A549 (cell line): Measurements from ENCODE around the gene RERE. TPM values are rescaled to one million over a fixed set of nuclear protein-coding genes. Genes with fewer than 3 reads are reported as not detected.
A peak's percentile ranks its signal among the peaks of the same experiment; 100 is the strongest.
"Not testable (repeated sequence)": the region's sequence is repeated elsewhere in the genome, so short reads cannot be mapped to it uniquely, and the experiment has no call there.

Source experiments
- ATAC-seq, 2 experiments: fragments of 200-7000 bp in 1 of 2; fragments of >200 bp in 1 of 2; cut with Nextera tagmentation in 1 of 2; cut with Tn5 transposase in 1 of 2; 3 replicates each; pipeline versions ENCODE4 v1.8.0 to v1.9.1; 2018 to 2020; ENCODE audit warnings: mild to moderate bottlenecking in 1 of 2, moderate library complexity in 1 of 2
- CTCF ChIA-PET: fragments of 300-600 bp; sonication (Branson Sonifier 250); formaldehyde crosslinking; extraction: SDS; loops from one replicate; lab custom pipeline; 2021; ENCODE audit warnings: antibody characterized with exemption, inconsistent platforms; lab: Yijun Ruan, JAX
- POLR2A ChIA-PET: fragments of 350-600 bp; formaldehyde crosslinking; extraction: SDS; loops from one replicate; lab custom pipeline; 2021; ENCODE audit warnings: antibody characterized with exemption, inconsistent platforms; lab: Yijun Ruan, JAX
- DNase-seq, 2 experiments: peaks; one replicate each; pipeline versions ENCODE4 v3.0.0 to v3.0.0-alpha.2; 2011 to 2016; ENCODE audit warnings: low read depth in 1 of 2, low spot score in 1 of 2
- FAIRE-seq: peaks from 2 replicates; lab custom pipeline; 2011; peaks lifted over from hg19 to GRCh38; lab: Jason Lieb, UNC
- H3K27ac ChIP-seq, 2 experiments: fragments of >200 bp; sonication (Bioruptor Twin); formaldehyde crosslinking; 3 replicates each; pipeline ENCODE4 v1.5.1; 2016 to 2017
- H3K4me1 ChIP-seq: fragments of >200 bp; sonication (Bioruptor Twin); formaldehyde crosslinking; 3 replicates; pipeline ENCODE4 v1.6.1; 2016
- H3K4me2 ChIP-seq: fragments of >200 bp; sonication (Bioruptor Twin); formaldehyde crosslinking; 3 replicates; pipeline ENCODE4 v1.6.1; 2016
- H3K4me3 ChIP-seq: fragments of >200 bp; sonication (Bioruptor Twin); formaldehyde crosslinking; 3 replicates; pipeline ENCODE4 v1.5.1; 2016
- H3K9me3 ChIP-seq: fragments of >200 bp; sonication (Bioruptor Twin); formaldehyde crosslinking; 3 replicates; pipeline ENCODE4 v1.6.1; 2016
- CBX8 ChIP-seq: fragments of 200-600 bp; sonication (generic); IDR thresholded peaks from 2 replicates; pipeline ENCODE4 v1.6.1; 2016
- CHD4 ChIP-seq: fragments of 200-600 bp; sonication (generic); IDR thresholded peaks from 2 replicates; pipeline ENCODE4 v1.6.1; 2016; ENCODE audit warnings: antibody characterized with exemption, mild to moderate bottlenecking, borderline replicate concordance
- E2F6 ChIP-seq: IDR thresholded peaks from 2 replicates; pipeline ENCODE4 v1.6.1; 2012; ENCODE audit warnings: low read depth, borderline replicate concordance
- EP300 ChIP-seq, 2 experiments: fragments of >200 bp; sonication (Bioruptor Twin); formaldehyde crosslinking; IDR thresholded peaks; 2 replicates in 1 of 2; 3 replicates in 1 of 2; pipeline ENCODE4 v1.6.1; 2016 to 2017
- FOSL2 ChIP-seq, 2 experiments: fragments of 450-650 bp in 1 of 2; fragments of >200 bp in 1 of 2; sonication (Bioruptor Twin) in 1 of 2; formaldehyde crosslinking; IDR thresholded peaks; 2 replicates each; pipeline versions ENCODE4 v1.5.0 to v1.6.1; 2016 to 2020; ENCODE audit warnings: mild to moderate bottlenecking in 1 of 2, moderate library complexity in 1 of 2
- HDAC2 ChIP-seq: fragments of 200-600 bp; sonication (generic); IDR thresholded peaks from 2 replicates; pipeline ENCODE4 v1.6.1; 2016
- HOXA7 ChIP-seq: fragments of 250-450 bp; sonication (Bioruptor Pico); IDR thresholded peaks from 2 replicates; pipeline ENCODE4 v1.5.0; 2020; ENCODE audit warnings: mild to moderate bottlenecking, moderate library complexity
- KDM1A ChIP-seq: fragments of 200-600 bp; sonication (generic); IDR thresholded peaks from 2 replicates; pipeline ENCODE4 v1.6.1; 2016; ENCODE audit warnings: low read depth, mild to moderate bottlenecking
- MAZ ChIP-seq: fragments of 150-350 bp; IDR thresholded peaks from 2 replicates; pipeline ENCODE4 v1.6.1; 2014; ENCODE audit warnings: antibody characterized with exemption, low read depth, low read length, borderline replicate concordance
- NFE2L2 ChIP-seq: fragments of 150-350 bp; conservative IDR thresholded peaks from 2 replicates; pipeline ENCODE4 v1.6.1; 2014; ENCODE audit warnings: low read length
- POLR2AphosphoS2 ChIP-seq: conservative IDR thresholded peaks from 2 replicates; pipeline ENCODE4 v1.6.1; 2012; ENCODE audit warnings: low read length, improper control_type of control experiment, inconsistent platforms
- RAD21 ChIP-seq, 2 experiments: fragments of >200 bp in 1 of 2; sonication (Bioruptor Twin) in 1 of 2; formaldehyde crosslinking in 1 of 2; IDR thresholded peaks in 1 of 2; conservative IDR thresholded peaks in 1 of 2; 2 replicates in 1 of 2; 3 replicates in 1 of 2; pipeline ENCODE4 v1.6.1; 2012 to 2018; ENCODE audit warnings: inconsistent platforms in 1 of 2
- RARB ChIP-seq: fragments of 250-450 bp; sonication (Bioruptor Pico); IDR thresholded peaks from 2 replicates; pipeline ENCODE4 v1.8.0; 2021; ENCODE audit warnings: mild to moderate bottlenecking, moderate library complexity
- SMC3 ChIP-seq: fragments of >200 bp; sonication (Bioruptor Twin); formaldehyde crosslinking; IDR thresholded peaks from 3 replicates; pipeline ENCODE4 v1.6.1; 2018; ENCODE audit warnings: inconsistent platforms
- TFCP2L1 ChIP-seq: fragments of 250-450 bp; sonication (Bioruptor Pico); IDR thresholded peaks from 2 replicates; pipeline ENCODE4 v1.5.0; 2021; ENCODE audit warnings: mild to moderate bottlenecking
- TP53 ChIP-seq: fragments of 250-450 bp; sonication (Bioruptor Pico); IDR thresholded peaks from 2 replicates; pipeline ENCODE4 v1.5.0; 2021; ENCODE audit warnings: mild to moderate bottlenecking, moderate library complexity
- USF2 ChIP-seq: fragments of 450-650 bp; IDR thresholded peaks from 2 replicates; pipeline ENCODE4 v1.6.1; 2014; ENCODE audit warnings: antibody characterized with exemption
- WGBS: methylation state at CpG from one replicate; pipeline ENCODE4 v1.1.6; 2017; ENCODE audit errors: missing lambda C conversion rate; 5-methylcytosine and 5-hydroxymethylcytosine counted together
- polyA plus RNA-seq, 4 experiments: library from polyadenylated mRNA; depleted of rRNA in 3 of 4; stranded (reverse); fragments of >200 nt; fragmentation: RNase III in 1 of 4; extraction: RNeasy Plus Mini Kit Qiagen cat#74134 plus additional on column Dnase treatment in 1 of 4; gene quantifications; 2 replicates in 3 of 4; 3 replicates in 1 of 4; pipeline ENCODE4 v1.2.3, GENCODE V29; 2011 to 2017
- TF ChIP-seq, protein P1 (sequence below): fragments of >200 bp; sonication (Bioruptor Twin); formaldehyde crosslinking; IDR thresholded peaks from 3 replicates; pipeline ENCODE4 v1.6.1; 2016
- TF ChIP-seq, protein P2 (sequence below): fragments of 250-450 bp; sonication (Bioruptor Pico); IDR thresholded peaks from 2 replicates; pipeline ENCODE4 v1.5.0; 2020; ENCODE audit warnings: low read depth, mild to moderate bottlenecking, moderate library complexity
- TF ChIP-seq, protein P3 (sequence below): IDR thresholded peaks from 2 replicates; pipeline ENCODE4 v1.6.1; 2012

The RERE gene
- polyA plus RNA-seq, 2 of the 4 experiments (the other 2 are of a cell fraction) = 12.6 to 28.6 TPM

GRCh38 chr1:8831340-8831739, 13.9 kb upstream of the RERE start:
- ChIA-PET POLR2A (no interaction called here), CTCF (interaction anchor here (0.7 to 2.5 kb wide), 2 partner anchors 18 to 54 kb away, joined by 3 to 11 read pairs; no protein-coding TSS in a partner anchor)
- DNase-seq (no peak), FAIRE-seq (no peak), ATAC-seq (peak in 1 of 2 experiments; percentile 55; a peak in 2 of 6 replicates)
- no peaks in the 10 kb centered on the region for H3K4me1 ChIP-seq
- TF ChIP-seq USF2 (no peak), NFE2L2 (no peak), HDAC2 (no peak), FOSL2 (IDR thresholded peaks at IDR 0.05) (no peak), FOSL2 (CRISPR knock-in tag; IDR thresholded peaks at IDR 0.05) (no peak), POLR2AphosphoS2 (no peak), TP53 (CRISPR knock-in tag) (no peak), MAZ (no peak)
- TF ChIP-seq, protein P1, sequence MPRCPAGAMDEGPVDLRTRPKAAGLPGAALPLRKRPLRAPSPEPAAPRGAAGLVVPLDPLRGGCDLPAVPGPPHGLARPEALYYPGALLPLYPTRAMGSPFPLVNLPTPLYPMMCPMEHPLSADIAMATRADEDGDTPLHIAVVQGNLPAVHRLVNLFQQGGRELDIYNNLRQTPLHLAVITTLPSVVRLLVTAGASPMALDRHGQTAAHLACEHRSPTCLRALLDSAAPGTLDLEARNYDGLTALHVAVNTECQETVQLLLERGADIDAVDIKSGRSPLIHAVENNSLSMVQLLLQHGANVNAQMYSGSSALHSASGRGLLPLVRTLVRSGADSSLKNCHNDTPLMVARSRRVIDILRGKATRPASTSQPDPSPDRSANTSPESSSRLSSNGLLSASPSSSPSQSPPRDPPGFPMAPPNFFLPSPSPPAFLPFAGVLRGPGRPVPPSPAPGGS = no peak
- TF ChIP-seq, protein P2, sequence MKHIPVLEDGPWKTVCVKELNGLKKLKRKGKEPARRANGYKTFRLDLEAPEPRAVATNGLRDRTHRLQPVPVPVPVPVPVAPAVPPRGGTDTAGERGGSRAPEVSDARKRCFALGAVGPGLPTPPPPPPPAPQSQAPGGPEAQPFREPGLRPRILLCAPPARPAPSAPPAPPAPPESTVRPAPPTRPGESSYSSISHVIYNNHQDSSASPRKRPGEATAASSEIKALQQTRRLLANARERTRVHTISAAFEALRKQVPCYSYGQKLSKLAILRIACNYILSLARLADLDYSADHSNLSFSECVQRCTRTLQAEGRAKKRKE = no peak
- H3K27ac ChIP-seq = no peak overlapping the region
- H3K4me2 ChIP-seq = no peak overlapping the region
- no peak overlapping the region for H3K4me3 ChIP-seq
- H3K9me3 ChIP-seq = no peaks in the 10 kb centered on the region
- WGBS = 75% methylated on average over 4 of the region's 4 CpGs

- H3K4me1 ChIP-seq, H3K4me3 ChIP-seq, DNase-seq, POLR2A ChIA-PET, H3K27ac ChIP-seq, H3K4me2 ChIP-seq, ATAC-seq, FAIRE-seq, H3K9me3 ChIP-seq: not testable (repeated sequence)
- CTCF ChIA-PET = interaction anchor here (0.7 to 2.5 kb wide), 2 partner anchors 19 to 55 kb away, joined by 3 to 11 read pairs; no protein-coding TSS in a partner anchor
- WGBS = 93% methylated on average over 10 of the region's 10 CpGs
Observed at GRCh38 chr1:8830732-8831131, 13.3 kb upstream of the RERE start.

- no peak for DNase-seq
- WGBS = 85% methylated on average over 9 of the region's 10 CpGs
Observed at GRCh38 chr1:8825985-8826481, 8.6 kb upstream of the RERE start.

More at GRCh38 chr1:8825985-8826481, 8.6 kb upstream of the RERE start:
- no peak for TF ChIP-seq SMC3
- TF ChIP-seq, protein P1 = no peak
- no peak for TF ChIP-seq TFCP2L1 (CRISPR knock-in tag)
- no peak for TF ChIP-seq CHD4
- no peak for TF ChIP-seq CBX8
- no peak for TF ChIP-seq E2F6
- no peak for TF ChIP-seq RAD21 (conservative IDR thresholded peaks at IDR 0.05 in 1 of 2, IDR thresholded peaks at IDR 0.05 in 1 of 2)
- TF ChIP-seq, protein P3, sequence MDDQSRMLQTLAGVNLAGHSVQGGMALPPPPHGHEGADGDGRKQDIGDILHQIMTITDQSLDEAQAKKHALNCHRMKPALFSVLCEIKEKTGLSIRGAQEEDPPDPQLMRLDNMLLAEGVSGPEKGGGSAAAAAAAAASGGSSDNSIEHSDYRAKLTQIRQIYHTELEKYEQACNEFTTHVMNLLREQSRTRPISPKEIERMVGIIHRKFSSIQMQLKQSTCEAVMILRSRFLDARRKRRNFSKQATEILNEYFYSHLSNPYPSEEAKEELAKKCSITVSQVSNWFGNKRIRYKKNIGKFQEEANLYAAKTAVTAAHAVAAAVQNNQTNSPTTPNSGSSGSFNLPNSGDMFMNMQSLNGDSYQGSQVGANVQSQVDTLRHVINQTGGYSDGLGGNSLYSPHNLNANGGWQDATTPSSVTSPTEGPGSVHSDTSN = no peak
- no peak for TF ChIP-seq NFE2L2
- no peak for TF ChIP-seq KDM1A
- TF ChIP-seq EP300 (IDR thresholded peaks at IDR 0.05) = no peak
- TF ChIP-seq RARB (CRISPR knock-in tag) = no peak
- no peak for TF ChIP-seq HOXA7 (CRISPR knock-in tag)
- POLR2A ChIA-PET = interaction anchor here (1.4 kb wide), 1 partner anchor 9 kb away, joined by 4 read pairs; the partner anchor contains the start of gene RERE
- Histone ChIP-seq H3K4me2 (no peak overlapping the region), H3K9me3 (no peaks in the 10 kb centered on the region), H3K4me3 (no peak overlapping the region), H3K27ac (no peak overlapping the region), H3K4me1 (peaks cover 11% of the 10 kb centered on the region; the same call in 2 of the 3 replicates)
- CTCF ChIA-PET = interaction anchor here (0.5 to 1.1 kb wide), 2 partner anchors 23 to 98 kb away, joined by 3 to 5 read pairs; no protein-coding TSS in a partner anchor
- no peak for FAIRE-seq
- ATAC-seq = peak in 1 of 2 experiments; percentile 45; a peak in 2 of 6 replicates
